DOHH2 (cell line): ENCODE data around the gene ENDOV.

Source experiments
- EZH2phosphoT487 ChIP-seq: fragments of 200-600 bp; sonication (generic); IDR thresholded peaks from 2 replicates; pipeline ENCODE4 v1.6.1; 2017; ENCODE audit warnings: borderline replicate concordance, mild to moderate bottlenecking, antibody characterized with exemption, low read length, moderate library complexity, mixed read lengths
- TF ChIP-seq, protein P1 (sequence below): fragments of 200-600 bp; sonication (generic); IDR thresholded peaks from one replicate; pipeline ENCODE4 v1.5.1; 2014; ENCODE audit warnings: antibody characterized with exemption, mild to moderate bottlenecking, low read depth, low read length; ENCODE audit not compliant: poor library complexity, severe bottlenecking

DNA sequence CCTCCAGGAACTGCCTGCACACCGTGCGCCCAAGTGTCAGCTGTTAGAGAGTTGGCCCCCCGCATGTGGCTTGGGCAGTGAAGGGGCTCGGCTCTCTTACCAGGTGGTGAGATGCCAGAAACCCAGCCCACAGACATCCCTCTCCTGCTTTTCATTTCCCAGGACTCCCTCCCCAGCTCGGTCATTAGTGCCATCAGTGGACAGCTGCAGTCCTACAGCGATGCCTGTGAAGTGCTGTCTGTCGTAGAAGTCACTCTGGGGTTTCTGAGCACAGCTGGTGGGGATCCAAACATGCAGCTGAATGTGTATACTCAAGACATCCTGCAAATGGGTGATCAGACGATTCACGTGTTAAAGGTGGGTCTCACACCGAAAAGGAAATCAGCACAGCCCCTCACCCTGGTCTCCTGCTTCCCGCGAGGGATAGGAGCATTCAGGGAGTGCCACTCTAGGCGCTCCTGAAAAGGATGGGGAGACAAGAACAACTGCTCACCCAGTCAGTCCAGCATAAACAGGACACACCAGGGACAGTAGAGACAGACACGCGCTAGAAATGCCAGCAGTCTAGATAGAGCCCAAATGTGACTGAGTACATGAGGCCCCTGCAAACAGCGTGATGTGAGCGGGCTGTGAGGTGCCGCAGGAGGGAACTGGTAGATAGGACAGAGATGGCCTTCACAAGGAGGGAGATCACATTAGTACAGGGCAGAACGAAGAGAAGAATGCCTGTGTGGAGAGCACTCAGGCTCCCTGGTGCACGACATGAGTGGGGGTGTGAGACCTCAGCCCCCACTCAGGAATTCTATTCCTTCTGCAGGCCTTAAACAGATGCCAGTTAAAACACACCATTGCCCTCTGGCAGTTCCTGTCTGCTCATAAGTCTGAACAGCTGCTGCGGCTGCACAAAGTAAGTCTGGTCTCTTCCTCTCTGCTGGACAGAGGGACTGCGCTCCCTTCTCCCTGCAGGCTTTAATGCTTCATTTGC, 25.7 kb upstream of the ENDOV start:
- TF ChIP-seq, protein P1, sequence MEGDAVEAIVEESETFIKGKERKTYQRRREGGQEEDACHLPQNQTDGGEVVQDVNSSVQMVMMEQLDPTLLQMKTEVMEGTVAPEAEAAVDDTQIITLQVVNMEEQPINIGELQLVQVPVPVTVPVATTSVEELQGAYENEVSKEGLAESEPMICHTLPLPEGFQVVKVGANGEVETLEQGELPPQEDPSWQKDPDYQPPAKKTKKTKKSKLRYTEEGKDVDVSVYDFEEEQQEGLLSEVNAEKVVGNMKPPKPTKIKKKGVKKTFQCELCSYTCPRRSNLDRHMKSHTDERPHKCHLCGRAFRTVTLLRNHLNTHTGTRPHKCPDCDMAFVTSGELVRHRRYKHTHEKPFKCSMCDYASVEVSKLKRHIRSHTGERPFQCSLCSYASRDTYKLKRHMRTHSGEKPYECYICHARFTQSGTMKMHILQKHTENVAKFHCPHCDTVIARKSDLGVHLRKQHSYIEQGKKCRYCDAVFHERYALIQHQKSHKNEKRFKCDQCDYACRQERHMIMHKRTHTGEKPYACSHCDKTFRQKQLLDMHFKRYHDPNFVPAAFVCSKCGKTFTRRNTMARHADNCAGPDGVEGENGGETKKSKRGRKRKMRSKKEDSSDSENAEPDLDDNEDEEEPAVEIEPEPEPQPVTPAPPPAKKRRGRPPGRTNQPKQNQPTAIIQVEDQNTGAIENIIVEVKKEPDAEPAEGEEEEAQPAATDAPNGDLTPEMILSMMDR = no peak
- no peak for TF ChIP-seq EZH2phosphoT487
